Upper lobe of left lung (tissue), 6 donors: ENCODE measurements around the gene STEAP1B. TPM values are rescaled to one million over a fixed set of nuclear protein-coding genes. Genes with fewer than 3 reads are reported as not detected.
"Not testable (repeated sequence)": the region's sequence is repeated elsewhere in the genome, so short reads cannot be mapped to it uniquely, and the experiment has no call there.

Experiments
- ATAC-seq, 2 donors: fragments of 200-7000 bp; cut with Tn5 transposase; one replicate each; pipeline ENCODE4 v1.9.1; 2022; ENCODE audit warnings: mild to moderate bottlenecking in 2 of 2, moderate library complexity in 2 of 2; ENCODE audit not compliant: low FRiP score in 2 of 2
- DNase-seq, 2 donors: peaks; one replicate each; pipeline ENCODE4 v3.0.0-alpha.2; 2019 to 2020
- H3K27ac ChIP-seq, 4 donors: fragments of 200-600 bp; sonication (generic); one replicate each; pipeline ENCODE4 v1.5.1; 2016 to 2019
- H3K27me3 ChIP-seq, 4 donors: fragments of 200-600 bp; sonication (generic); one replicate each; pipeline ENCODE4 v1.5.1; 2017 to 2019
- H3K36me3 ChIP-seq, 4 donors: fragments of 200-600 bp; sonication (generic); one replicate each; pipeline ENCODE4 v1.5.1; 2016 to 2019
- H3K4me1 ChIP-seq, 4 donors: fragments of 200-600 bp; sonication (generic); one replicate each; pipeline ENCODE4 v1.5.1; 2018 to 2019
- H3K4me3 ChIP-seq, 4 donors: fragments of 200-600 bp; sonication (generic); one replicate each; pipeline ENCODE4 v1.5.1; 2017 to 2019; ENCODE audit warnings: mild to moderate bottlenecking in 2 of 4, moderate library complexity in 1 of 4
- H3K9me3 ChIP-seq, 4 donors: fragments of 200-600 bp; sonication (generic); one replicate each; pipeline ENCODE4 v1.5.1; 2018 to 2019
- CTCF ChIP-seq, 6 experiments: fragments of 450-650 bp in 4 of 6; fragments of 200-600 bp in 2 of 6; sonication (generic) in 2 of 6; IDR thresholded peaks; one replicate each; pipeline ENCODE4 v1.5.1; 2016 to 2019; ENCODE audit warnings: antibody characterized with exemption in 6 of 6
- EP300 ChIP-seq, 4 donors: sonication (generic); formaldehyde crosslinking; IDR thresholded peaks; one replicate each; pipeline ENCODE4 v1.5.1; 2017; ENCODE audit warnings: antibody characterized with exemption in 4 of 4, control low read depth in 2 of 4
- POLR2A ChIP-seq, 4 donors: fragments of 450-650 bp; IDR thresholded peaks; one replicate each; pipeline ENCODE4 v1.5.1; 2016 to 2017; ENCODE audit warnings: antibody characterized with exemption in 4 of 4, mild to moderate bottlenecking in 2 of 4
- POLR2AphosphoS5 ChIP-seq, 2 donors: sonication (generic); formaldehyde crosslinking; IDR thresholded peaks; one replicate each; pipeline ENCODE4 v1.5.1; 2017; ENCODE audit warnings: antibody characterized with exemption in 2 of 2
- WGBS, 2 donors: methylation state at CpG; one replicate each; pipeline ENCODE4 v1.1.5; 2017 to 2018; 5-methylcytosine and 5-hydroxymethylcytosine counted together
- total RNA-seq, 6 donors: library from RNA; depleted of rRNA in 4 of 6; stranded (reverse); fragments of >200 nt in 4 of 6; gene quantifications; one replicate each; pipeline versions ENCODE4 v1.1.0 to v1.2.1, GENCODE V29; 2016 to 2021
- donor health status: DM: no; HTN: no; CAD: no; lungs with moderate emphysema.
- donor health status: DM: no; HTN: yes; CAD: no; lungs with severe emphysema.

Gene STEAP1B
- total RNA-seq, 6 donors from 2014 or later = 0.30 to 2.1 (median 0.92) TPM; not detected in 3

GRCh38 chr7:22541789-22542188 lies 41.8 kb upstream of the STEAP1B start:
- no peaks in the 10 kb centered on the region for H3K27me3 ChIP-seq
- 93 to 94% methylated on average over 6 of the region's 6 CpGs for WGBS, 2 donors
- TF ChIP-seq POLR2AphosphoS5 (IDR thresholded peaks at IDR 0.05) (no peak), CTCF (IDR thresholded peaks at IDR 0.05) (no peak), EP300 (IDR thresholded peaks at IDR 0.05) (no peak), POLR2A (IDR thresholded peaks at IDR 0.05) (no peak)
- H3K9me3 ChIP-seq = no peaks in the 10 kb centered on the region
- DNase-seq (no peak), ATAC-seq (no peak)
- H3K27ac ChIP-seq = no peak overlapping the region
- no peaks in the 10 kb centered on the region for H3K4me1 ChIP-seq
- no peaks in the 10 kb centered on the region for H3K36me3 ChIP-seq
- no peak overlapping the region for H3K4me3 ChIP-seq

DNA sequence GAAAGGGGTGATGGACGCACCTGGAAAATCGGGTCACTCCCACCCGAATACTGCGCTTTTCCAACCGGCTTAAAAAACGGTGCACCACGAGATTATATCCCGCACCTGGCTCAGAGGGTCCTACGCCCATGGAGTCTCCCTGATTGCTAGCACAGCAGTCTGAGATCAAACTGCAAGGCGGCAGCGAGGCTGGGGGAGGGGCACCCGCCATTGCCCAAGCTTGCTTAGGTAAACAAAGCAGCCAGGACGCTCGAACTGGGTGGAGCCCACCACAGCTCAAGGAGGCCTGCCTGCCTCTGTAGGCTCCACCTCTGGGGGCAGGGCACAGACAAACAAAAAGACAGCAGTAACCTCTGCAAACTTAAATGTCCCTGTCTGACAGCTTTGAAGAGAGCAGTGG lies 28.5 kb upstream of the STEAP1B start:
- H3K27me3 ChIP-seq, H3K9me3 ChIP-seq, H3K4me3 ChIP-seq, H3K36me3 ChIP-seq, H3K4me1 ChIP-seq, H3K27ac ChIP-seq, ATAC-seq: not testable (repeated sequence)
- 76% methylated on average over 14 of the region's 14 CpGs; no CpG with 5 or more reads in 1 of the 2 donors for WGBS, 2 donors
- peak in 1 of 2 donors; percentile 53 for DNase-seq

- 43 to 54% methylated on average over 5 of the region's 5 CpGs for WGBS, 2 donors
- H3K36me3 ChIP-seq, H3K4me1 ChIP-seq, DNase-seq, H3K9me3 ChIP-seq, H3K4me3 ChIP-seq, H3K27me3 ChIP-seq, H3K27ac ChIP-seq: not testable (repeated sequence)
- ATAC-seq = peak in 1 of 2 donors; percentile 8
These were observed 24.5 kb upstream of the STEAP1B start for GRCh38 chr7:22524353-22524947.

DNA sequence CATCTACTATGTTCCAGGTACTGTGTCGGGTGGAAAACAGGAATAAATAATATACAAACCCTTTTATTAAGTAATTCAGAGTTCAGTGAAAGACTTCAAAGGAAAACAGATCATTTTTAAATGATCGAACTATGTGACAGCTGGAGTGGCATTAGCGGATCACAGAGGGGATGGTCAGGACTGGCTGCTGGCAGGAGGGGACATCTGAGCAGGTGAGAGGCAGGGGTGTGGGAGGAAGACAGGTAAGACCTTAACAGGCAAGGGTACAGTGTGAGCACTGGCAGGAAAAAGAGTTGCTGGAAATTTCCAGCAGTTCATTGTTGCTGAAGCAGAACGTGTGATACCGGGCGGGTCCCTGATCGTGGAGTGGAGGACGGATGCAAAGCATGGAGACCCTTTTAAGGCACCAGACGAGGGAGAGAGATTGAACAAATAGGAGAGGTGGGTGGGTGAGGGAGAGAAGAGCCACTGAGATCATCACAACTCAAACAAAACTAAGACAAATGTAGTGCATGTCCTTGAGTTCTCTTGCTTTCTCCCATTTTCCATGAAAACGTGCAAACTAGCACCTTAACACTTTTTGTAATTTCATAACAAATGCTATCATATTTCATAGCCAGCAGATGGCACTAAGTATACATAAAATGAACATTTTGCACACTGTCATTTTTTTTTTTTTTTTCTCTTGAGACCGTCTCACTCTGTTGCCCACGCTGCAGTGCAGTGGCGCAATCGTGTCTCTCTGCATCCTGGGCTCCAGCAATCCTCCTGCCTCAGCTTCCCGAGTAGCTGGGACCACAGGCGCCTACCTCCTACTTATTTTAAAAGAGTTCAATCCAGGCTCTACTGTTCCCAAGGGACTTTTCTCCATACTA lies 23.7 kb upstream of the STEAP1B start:
- H3K4me1 ChIP-seq, H3K9me3 ChIP-seq, DNase-seq, H3K27me3 ChIP-seq, H3K4me3 ChIP-seq, H3K36me3 ChIP-seq, H3K27ac ChIP-seq: not testable (repeated sequence)
- peak in 1 of 2 donors; percentile 78 for ATAC-seq
- WGBS, 2 donors = 37 to 40% methylated on average over 16 of the region's 16 CpGs

GRCh38 chr7:22519560-22519959 lies 19.6 kb upstream of the STEAP1B start:
- WGBS, 2 donors = 92 to 94% methylated on average over 1 of the region's 1 CpG
- DNase-seq = not testable (repeated sequence)

DNA sequence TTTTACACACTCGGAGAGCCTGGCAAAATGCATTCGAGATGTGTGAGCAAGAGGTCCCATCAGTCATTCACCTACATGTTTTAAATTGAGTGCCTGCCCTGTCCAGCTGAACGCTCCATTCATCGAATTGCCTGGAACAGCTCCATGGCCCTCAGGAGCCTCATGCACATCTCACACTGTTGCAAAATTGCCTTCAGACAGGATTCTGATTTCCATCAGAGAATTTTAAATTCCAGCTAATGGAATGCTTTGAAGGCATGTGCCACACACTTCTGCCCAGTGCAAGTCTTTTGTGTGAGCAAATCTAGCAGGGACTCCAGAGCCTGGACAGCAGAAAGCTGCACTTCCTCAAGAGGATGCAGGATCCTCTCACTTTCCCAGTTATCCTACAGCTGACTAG lies 17.0 kb upstream of the STEAP1B start:
- H3K27ac ChIP-seq = not testable (repeated sequence)
- WGBS, 2 donors = 81 to 87% methylated on average over 4 of the region's 4 CpGs

More at GRCh38 chr7:22519560-22519959, 19.6 kb upstream of the STEAP1B start:
- H3K27ac ChIP-seq, H3K9me3 ChIP-seq, H3K36me3 ChIP-seq, ATAC-seq, H3K4me1 ChIP-seq, H3K4me3 ChIP-seq, H3K27me3 ChIP-seq: not testable (repeated sequence)

DNA sequence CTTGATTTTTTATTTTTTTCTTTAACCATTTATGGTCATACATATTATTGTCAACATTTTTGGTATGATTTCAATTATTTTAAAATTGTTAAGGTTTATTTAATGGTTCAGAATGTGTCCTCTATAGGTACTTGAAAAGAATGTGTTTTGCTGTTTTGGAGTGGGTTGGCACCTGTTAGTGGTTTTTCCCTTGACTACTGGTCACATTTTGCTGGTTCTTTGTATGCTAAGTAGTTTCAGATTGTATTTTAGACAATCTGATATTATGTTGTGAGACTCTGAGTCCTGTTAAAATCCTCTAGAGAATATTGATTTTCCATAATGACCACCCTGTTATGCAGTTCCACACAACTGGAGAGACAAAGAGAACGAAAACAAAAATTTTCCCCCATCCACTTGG lies 15.0 kb upstream of the STEAP1B start:
- WGBS, 2 donors = 91 to 94% methylated on average over 1 of the region's 1 CpG
- H3K36me3 ChIP-seq, H3K4me1 ChIP-seq, ATAC-seq, H3K9me3 ChIP-seq, H3K4me3 ChIP-seq, DNase-seq, H3K27me3 ChIP-seq, H3K27ac ChIP-seq: not testable (repeated sequence)

More for the DNA sequence above, 17.0 kb upstream of the STEAP1B start:
- not testable (repeated sequence) for H3K27me3 ChIP-seq, H3K4me3 ChIP-seq, H3K4me1 ChIP-seq, H3K36me3 ChIP-seq, DNase-seq, H3K9me3 ChIP-seq, ATAC-seq

DNA sequence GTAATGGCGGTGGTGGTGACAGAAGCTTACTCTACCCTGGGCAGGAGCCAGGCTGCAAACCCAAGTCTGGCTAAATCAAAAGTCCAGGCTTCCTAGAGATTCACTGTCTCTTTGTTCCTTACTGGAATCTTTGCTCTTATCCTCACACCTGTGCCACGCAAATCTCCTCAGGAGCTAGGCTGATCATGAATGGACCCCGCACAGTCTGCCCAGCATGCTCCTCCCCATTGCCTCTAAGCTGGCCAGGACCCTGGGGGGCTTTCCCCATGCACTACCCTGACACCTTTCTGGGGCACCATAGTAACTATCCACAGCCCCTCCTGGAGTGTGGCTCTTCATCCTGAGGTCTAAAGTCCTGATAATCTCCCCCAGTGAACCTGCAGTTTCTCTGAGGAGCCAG lies 7.3 kb upstream of the STEAP1B start:
- WGBS, 2 donors = 94 to 95% methylated on average over 3 of the region's 3 CpGs
- not testable (repeated sequence) for H3K36me3 ChIP-seq, H3K9me3 ChIP-seq, H3K4me1 ChIP-seq, H3K27me3 ChIP-seq, DNase-seq, H3K4me3 ChIP-seq, H3K27ac ChIP-seq
- peak in 1 of 2 donors; percentile 73 for ATAC-seq

DNA sequence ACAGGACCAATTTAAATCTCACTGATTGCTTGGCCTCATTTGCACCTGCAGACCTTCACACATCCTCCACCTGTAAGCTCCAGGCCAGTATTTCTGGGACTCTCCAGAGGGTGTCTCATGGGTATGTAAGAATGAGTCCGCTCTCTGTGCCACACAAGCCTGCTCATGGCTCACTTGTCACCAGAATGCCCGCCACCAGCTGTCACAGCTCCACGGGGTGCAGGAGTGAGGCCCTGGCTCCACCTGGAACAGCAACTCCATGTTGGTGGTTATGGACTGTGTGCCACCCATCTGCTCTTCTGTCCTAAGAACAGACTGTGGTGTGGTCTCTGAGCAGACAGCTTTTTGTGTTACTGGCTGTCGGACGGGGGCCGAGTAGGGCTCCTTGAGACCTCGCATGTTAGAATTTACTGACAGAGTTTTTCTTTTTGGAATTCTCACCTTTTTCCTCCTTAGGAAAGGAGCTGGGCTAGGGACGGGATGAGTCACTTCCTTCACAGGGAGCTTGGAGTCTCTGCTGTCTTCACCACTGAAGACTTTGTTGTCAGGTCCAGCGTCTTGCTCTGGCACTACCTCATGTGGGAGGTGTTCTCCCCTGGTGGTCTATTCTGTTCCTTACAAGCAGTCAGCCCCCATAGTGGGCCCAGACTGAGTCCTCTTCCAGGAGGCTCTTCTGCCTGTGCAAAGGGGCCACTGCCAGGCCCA lies 6.5 kb upstream of the STEAP1B start:
- not testable (repeated sequence) for H3K9me3 ChIP-seq, H3K4me1 ChIP-seq, H3K36me3 ChIP-seq, H3K27me3 ChIP-seq, H3K4me3 ChIP-seq, H3K27ac ChIP-seq
- 75 to 100% methylated on average over 2 to 8 of the region's 9 CpGs for WGBS, 2 donors
- ATAC-seq = peak in 1 of 2 donors; percentile 40
- DNase-seq = peak in 1 of 2 donors; percentile 5

GRCh38 chr7:22504519-22504918 lies 4.5 kb upstream of the STEAP1B start:
- WGBS, 2 donors = 51 to 61% methylated on average over 3 of the region's 3 CpGs
- not testable (repeated sequence) for DNase-seq

GRCh38 chr7:22502104-22502503 lies 2.1 kb upstream of the STEAP1B start:
- not testable (repeated sequence) for H3K4me3 ChIP-seq, H3K27ac ChIP-seq, ATAC-seq, H3K27me3 ChIP-seq, H3K9me3 ChIP-seq, H3K36me3 ChIP-seq, DNase-seq, H3K4me1 ChIP-seq
- 66% methylated on average over 5 of the region's 5 CpGs for WGBS, 2 donors

More at GRCh38 chr7:22504519-22504918, 4.5 kb upstream of the STEAP1B start:
- not testable (repeated sequence) for H3K9me3 ChIP-seq, H3K27me3 ChIP-seq, ATAC-seq, H3K36me3 ChIP-seq, H3K4me1 ChIP-seq, H3K4me3 ChIP-seq, H3K27ac ChIP-seq
